Stimulated activated CD8-positive, alpha-beta memory T cell treated with anti-CD3 and anti-CD28 coated beads, Interleukin-12 subunit alpha, Interleukin-12 subunit beta, amount 100 ng/mL, for 4 hours (primary cell): ENCODE results near the gene EDEM3.
"Not testable (repeated sequence)": the region's sequence is repeated elsewhere in the genome, so short reads cannot be mapped to it uniquely, and the experiment has no call there.

ENCODE experiments used
- DNase-seq: peaks from one replicate; pipeline ENCODE4 v3.0.0-alpha.2; 2020; ENCODE audit warnings: low read depth

EDEM3 gene

GRCh38 chr1:184768467-184768866, 13.8 kb upstream of the EDEM3 start:
- no peak for DNase-seq

- no peak for DNase-seq
Observed at GRCh38 chr1:184767591-184767990, 12.9 kb upstream of the EDEM3 start.

GRCh38 chr1:184764483-184764882, 9.8 kb upstream of the EDEM3 start:
- no peak for DNase-seq

GRCh38 chr1:184763520-184763919, 8.9 kb upstream of the EDEM3 start:
- DNase-seq: not testable (repeated sequence)

GRCh38 chr1:184761969-184762485, 7.4 kb upstream of the EDEM3 start:
- no peak for DNase-seq

DNA sequence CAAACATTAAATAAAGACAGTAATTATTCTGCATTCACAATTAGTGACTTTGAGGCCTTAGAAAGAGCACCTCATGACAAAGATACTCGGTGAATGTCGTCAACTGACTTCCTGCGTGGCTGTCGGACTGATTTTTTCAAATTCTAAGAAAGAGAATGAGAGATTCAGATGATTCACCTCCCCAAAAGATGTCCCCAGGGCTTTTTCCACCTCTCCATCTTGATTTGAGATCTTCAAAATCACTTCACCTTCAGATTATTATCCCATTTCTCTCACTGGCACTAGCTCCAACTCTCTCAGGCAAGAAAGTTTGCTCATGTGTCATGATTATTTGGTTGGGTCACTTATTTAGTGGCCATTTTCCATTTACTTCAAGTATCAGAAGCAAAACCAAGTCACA, 5.0 kb upstream of the EDEM3 start:
- DNase-seq: no peak

- no peak for DNase-seq
Observed at GRCh38 chr1:184759112-184759511, 4.5 kb upstream of the EDEM3 start.

DNA sequence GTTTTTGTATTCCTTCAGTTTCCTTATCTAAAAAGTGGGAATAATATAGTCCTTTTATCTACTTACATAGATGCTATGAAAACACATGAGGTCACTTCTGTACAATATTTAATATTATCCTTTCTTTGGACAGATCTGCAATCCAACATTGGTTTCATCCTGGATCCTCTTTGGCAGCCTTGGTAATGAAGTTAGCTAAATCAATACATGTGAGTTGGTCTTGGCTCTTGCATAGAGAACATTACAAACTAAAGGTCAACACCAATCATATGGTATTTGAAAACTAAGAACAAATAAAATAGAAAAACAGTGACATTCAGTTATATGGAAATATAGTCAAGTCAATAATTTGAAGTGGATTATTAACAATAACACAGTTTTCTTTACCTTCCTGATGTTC, 3.2 kb upstream of the EDEM3 start:
- no peak for DNase-seq

- no peak for DNase-seq
Observed at GRCh38 chr1:184757406-184757805, 2.7 kb upstream of the EDEM3 start.

DNA sequence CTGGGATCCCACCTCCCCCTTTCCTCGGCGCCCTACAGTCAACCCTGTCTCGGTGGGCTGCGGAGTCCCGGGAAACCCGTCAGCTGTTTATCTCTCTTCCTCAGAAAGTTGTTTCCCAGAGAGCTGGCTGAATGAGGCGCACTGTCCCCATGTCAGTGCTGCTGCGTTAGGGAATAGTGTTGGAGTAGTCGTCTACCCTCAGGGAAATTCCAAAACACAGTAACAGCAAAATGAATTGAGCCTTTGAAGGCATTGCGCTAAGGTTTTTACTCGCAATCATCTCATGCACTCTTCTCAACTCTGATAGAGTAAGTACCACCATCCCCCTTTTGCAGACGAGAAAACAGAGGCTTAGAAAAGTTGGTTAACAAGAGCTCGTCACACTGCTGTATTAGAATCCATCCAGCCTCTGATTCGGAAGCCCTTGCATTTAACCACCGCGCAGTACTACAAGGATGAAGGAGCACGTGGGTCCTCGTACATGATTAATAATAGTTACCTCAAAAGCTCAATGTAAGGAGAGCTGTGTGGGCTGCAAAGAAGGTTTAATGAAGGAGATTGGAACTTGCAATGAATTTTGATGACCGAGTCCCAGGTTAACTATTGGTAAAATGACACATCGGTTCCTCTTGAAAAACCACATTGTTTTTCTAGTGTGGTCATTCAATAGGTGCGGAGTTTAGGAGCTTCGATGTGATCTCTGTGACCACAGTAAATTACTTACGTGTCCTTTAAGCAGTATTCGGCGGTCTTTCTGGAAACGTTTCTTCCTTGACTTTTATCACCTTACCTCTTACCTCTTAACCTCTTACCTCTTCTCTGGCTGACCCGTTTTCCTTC, 788 bp upstream of the EDEM3 start:
- no peak for DNase-seq

DNA sequence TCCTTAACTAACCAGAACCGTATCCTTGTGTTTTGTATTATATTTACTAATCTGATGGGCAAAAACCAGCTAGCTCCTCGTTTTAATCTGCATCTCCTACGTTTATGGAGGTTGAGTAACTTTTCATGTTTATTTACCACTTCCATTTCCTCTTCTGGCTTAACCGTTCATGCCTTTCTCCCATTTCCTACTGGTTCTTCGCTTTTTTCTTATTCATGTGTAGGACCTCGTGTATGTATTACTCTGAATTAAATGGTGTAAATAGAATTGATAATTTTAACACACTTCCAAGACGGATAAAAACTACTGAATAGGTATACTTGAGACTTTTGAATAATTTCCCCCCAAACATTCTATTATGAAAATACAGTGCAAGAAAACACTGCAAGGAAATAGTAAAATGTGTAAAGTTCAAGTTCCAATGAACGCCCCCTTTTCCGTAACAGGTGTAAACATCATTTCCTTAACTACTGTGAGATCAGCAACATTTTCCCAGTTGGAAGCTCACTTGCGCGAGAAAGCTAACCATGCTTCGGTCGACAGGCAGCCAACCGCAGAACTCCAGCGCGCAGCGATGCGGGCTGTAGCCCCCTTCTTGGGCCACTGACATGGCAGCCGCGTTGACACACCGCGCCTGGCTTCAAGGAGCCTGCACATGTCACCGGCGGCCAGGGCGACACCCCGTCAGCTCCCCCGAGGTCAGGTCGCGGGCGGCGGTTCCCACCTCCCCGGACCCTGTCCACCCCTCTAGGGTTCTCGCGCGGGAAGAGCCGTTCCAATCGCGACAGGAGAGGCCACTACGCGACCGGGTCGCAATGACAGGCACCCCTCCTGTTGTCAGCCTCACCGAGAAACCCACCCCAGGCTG, 816 bp downstream of the EDEM3 start:
- peak; percentile 22 for DNase-seq

DNA sequence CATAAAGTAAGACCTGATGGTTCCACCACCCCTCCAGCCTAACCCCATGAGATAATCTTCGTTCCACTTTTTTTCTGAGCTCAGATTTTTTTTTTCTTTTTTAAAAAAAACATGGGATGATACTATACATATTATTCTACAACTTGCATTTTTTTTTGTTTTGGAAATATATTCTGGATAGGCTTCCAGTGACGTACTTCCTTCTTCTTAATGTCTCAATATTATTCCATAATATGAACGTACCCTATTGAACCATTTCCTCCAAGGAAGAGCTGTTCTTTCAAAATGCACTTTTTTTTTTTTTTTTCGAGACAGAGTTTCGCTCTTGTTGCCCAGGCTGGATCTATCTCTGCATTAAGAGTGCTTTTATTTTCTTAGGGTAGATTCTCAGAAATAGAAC, 1.5 kb downstream of the EDEM3 start:
- DNase-seq: no peak

- DNase-seq: no peak
Observed at GRCh38 chr1:184752656-184753055, 2.0 kb downstream of the EDEM3 start.

GRCh38 chr1:184748740-184749139, 5.9 kb downstream of the EDEM3 start:
- DNase-seq: no peak

DNA sequence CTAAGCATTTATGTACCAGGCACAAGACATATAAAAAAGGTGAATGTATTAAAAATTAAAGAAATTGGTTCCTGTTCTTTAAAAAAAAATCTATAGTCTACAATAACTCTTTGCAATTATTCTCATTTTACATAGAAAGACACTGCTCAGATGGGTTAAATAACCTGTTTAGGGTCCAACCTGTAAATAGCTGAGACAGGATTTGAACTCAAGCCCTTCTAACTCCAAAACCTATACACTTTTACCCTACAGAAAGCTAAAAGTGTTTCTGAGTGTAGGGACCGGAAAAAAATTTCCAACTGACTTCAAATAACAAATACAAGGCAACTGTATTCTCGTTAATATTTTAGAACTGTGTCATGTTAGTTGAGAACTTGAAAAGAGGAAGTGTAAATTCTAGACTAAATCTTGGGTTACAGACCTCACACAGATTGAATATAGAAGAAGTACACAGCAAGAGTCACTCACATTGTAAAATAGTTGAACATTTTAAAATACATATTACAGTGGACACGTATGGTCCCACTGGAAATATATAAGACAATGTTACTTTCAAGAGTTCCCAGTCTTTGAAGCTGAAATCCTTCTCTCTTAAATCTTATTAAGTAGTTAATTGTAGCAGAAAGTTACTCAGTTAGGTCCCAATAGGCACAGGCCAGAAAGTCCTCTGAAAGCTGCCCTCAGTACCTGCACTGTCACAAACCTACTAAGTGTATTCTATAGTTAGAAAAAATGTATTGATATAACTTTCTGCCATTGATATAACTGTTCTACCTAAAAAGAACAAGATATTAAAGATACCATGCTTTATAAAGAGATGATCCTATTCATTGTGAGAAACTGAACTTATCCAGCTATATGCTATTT, 7.3 kb downstream of the EDEM3 start:
- no peak for DNase-seq

- no peak for DNase-seq
Observed at GRCh38 chr1:184745929-184746638, 8.6 kb downstream of the EDEM3 start.

- no peak for DNase-seq
Observed at GRCh38 chr1:184745110-184745509, 9.5 kb downstream of the EDEM3 start.

DNA sequence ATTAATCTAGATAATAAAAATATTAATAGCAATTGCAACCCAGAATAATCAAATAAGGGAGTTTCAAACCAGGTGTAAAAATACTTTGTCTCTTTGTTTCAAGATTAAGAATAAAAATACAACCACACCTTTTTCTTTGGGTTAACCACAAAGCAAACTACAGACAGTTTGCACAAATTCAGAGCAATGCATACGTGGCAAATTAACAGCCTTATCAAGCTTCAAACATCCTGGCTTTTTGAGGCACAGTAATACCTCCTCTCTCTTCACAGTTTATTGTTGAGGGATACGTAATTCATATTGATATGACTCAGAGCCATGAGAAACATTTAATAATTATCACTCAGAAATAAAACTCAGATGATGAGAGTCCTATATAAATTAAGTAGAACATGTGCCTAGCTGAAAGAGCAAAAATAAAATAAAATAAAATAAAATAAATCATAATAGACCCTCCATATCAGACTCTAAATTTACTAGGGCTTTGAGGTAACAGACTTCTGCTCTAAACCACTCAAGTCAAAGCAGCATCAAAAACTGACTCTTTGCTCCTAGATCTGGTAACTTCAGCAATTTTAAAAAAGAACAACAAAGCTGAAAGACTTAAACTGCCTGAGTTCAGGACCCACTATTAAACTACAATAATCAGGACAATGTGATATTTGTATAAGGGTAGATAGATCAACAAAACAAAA, 11.4 kb downstream of the EDEM3 start:
- no peak for DNase-seq

DNA sequence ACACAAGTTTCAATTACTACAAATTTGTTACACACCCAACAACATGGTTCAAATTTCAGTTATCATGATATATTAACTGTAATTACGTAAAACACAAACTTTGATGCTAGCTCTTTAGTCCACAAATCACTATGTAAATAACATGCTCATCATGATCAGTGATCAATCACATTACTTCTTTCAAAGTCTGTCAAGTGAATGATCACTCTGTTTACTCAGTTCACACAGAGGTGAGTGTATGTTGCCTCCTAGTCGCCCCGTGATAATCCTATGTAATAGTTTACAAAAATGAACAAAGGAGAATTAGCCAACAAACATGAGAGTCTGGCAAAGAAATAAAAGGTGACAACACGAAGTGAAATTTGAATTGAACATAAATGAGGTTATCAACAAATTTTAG, 14.3 kb downstream of the EDEM3 start:
- DNase-seq: no peak

DNA sequence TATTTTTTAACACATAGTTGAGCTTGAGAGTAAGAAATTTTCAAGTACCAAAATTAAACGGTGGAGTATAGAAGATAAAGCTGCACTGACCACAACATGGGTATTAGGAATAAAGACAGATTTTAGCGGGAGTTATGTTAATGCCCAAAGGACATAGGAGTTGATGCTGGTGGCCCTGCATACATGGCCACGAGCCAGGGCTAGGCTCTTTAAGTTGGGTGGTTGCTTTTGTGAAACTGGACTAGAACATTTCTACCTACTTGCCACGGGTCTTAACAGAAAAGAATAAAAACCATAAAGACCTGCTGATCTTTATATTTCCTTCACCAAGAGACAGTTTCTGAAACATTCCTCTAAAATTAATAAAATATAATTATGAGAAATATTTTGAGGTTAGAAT, 14.9 kb downstream of the EDEM3 start:
- no peak for DNase-seq

GRCh38 chr1:184739070-184739469, 15.6 kb downstream of the EDEM3 start:
- no peak for DNase-seq
